IPS-NIHi11 (cell line): ENCODE data around the gene ASXL1.

Experiments used
- DNase-seq: peaks from one replicate; pipeline ENCODE4 v3.0.0; 2012; ENCODE audit warnings: mixed read lengths, low spot score

ASXL1 gene

GRCh38 chr20:32440069-32440757 is 82.1 kb downstream of the ASXL1 start:
- no peak for DNase-seq

GRCh38 chr20:32440758-32441078 is 82.6 kb downstream of the ASXL1 start:
- DNase-seq, result no peak

GRCh38 chr20:32441638-32442037 is 83.5 kb downstream of the ASXL1 start:
- DNase-seq, result no peak

- no peak for DNase-seq
Measured at GRCh38 chr20:32442630-32443373, 84.7 kb downstream of the ASXL1 start.

- no peak for DNase-seq
Measured at GRCh38 chr20:32443386-32443974, 85.3 kb downstream of the ASXL1 start.

GRCh38 chr20:32444474-32445220 is 86.5 kb downstream of the ASXL1 start:
- no peak for DNase-seq

- no peak for DNase-seq
Measured at GRCh38 chr20:32445539-32446273, 87.6 kb downstream of the ASXL1 start.

GRCh38 chr20:32446301-32447100 is 88.4 kb downstream of the ASXL1 start:
- no peak for DNase-seq

GRCh38 chr20:32447136-32448027 is 89.3 kb downstream of the ASXL1 start:
- DNase-seq, result no peak

GRCh38 chr20:32448306-32449056 is 90.3 kb downstream of the ASXL1 start:
- no peak for DNase-seq

- no peak for DNase-seq
Measured at GRCh38 chr20:32449057-32449889, 91.1 kb downstream of the ASXL1 start.

GRCh38 chr20:32449890-32450401 is 91.8 kb downstream of the ASXL1 start:
- DNase-seq, result no peak

- no peak for DNase-seq
Measured at GRCh38 chr20:32450484-32451061, 92.4 kb downstream of the ASXL1 start.

GRCh38 chr20:32451340-32451681 is 93.2 kb downstream of the ASXL1 start:
- no peak for DNase-seq

GRCh38 chr20:32451682-32452461 is 93.7 kb downstream of the ASXL1 start:
- DNase-seq, result no peak

GRCh38 chr20:32452776-32453466 is 94.8 kb downstream of the ASXL1 start:
- DNase-seq, result no peak
